Stimulated activated naive CD8-positive, alpha-beta T cell treated with anti-CD3 and anti-CD28 coated beads, Interleukin-15, amount 100 ng/mL, for 72 hours (primary cell): Measurements from ENCODE around the gene RASAL2.

Source experiments
- ATAC-seq: fragments of 150-1000 bp; cut with Tn5 transposase; 2 replicates; pipeline ENCODE4 v1.10.0; 2021; ENCODE audit warnings: mild to moderate bottlenecking, moderate library complexity
- DNase-seq, 2 donors: peaks; one replicate each; pipeline ENCODE4 v3.0.0; 2021 to 2022
- H3K27ac Mint-ChIP-seq, 2 donors: one replicate each; pipeline ENCODE4 v1.8.0; 2022; ENCODE audit warnings: mild to moderate bottlenecking in 2 of 2, mixed read lengths in 2 of 2, moderate library complexity in 2 of 2
- H3K27me3 Mint-ChIP-seq: one replicate; pipeline ENCODE4 v1.8.0; 2022; ENCODE audit warnings: mixed read lengths
- H3K4me1 Mint-ChIP-seq: one replicate; pipeline ENCODE4 v1.8.0; 2022; ENCODE audit warnings: mild to moderate bottlenecking, mixed read lengths
- H3K4me3 Mint-ChIP-seq, 2 donors: one replicate each; pipeline ENCODE4 v1.8.0; 2022; ENCODE audit warnings: mild to moderate bottlenecking in 2 of 2, mixed read lengths in 2 of 2, moderate library complexity in 1 of 2
- H3K9me3 Mint-ChIP-seq, 2 donors: one replicate each; pipeline ENCODE4 v1.8.0; 2022; ENCODE audit warnings: mixed read lengths in 2 of 2

Gene RASAL2

GRCh38 chr1:178121883-178122282 is 28.0 kb downstream of the RASAL2 start:
- no peak overlapping the region for H3K27ac Mint-ChIP-seq
- DNase-seq (no peak), ATAC-seq (no peak)
- no peaks in the 10 kb centered on the region for H3K4me1 Mint-ChIP-seq
- H3K9me3 Mint-ChIP-seq = no peaks in the 10 kb centered on the region
- no peak overlapping the region for H3K4me3 Mint-ChIP-seq
- H3K27me3 Mint-ChIP-seq = no peaks in the 10 kb centered on the region

GRCh38 chr1:178122283-178122682 is 28.4 kb downstream of the RASAL2 start:
- no peaks in the 10 kb centered on the region for H3K27me3 Mint-ChIP-seq
- H3K9me3 Mint-ChIP-seq = no peaks in the 10 kb centered on the region
- no peaks in the 10 kb centered on the region for H3K4me1 Mint-ChIP-seq
- ATAC-seq = no peak
- no peak overlapping the region for H3K27ac Mint-ChIP-seq
- no peak for DNase-seq
- no peak overlapping the region for H3K4me3 Mint-ChIP-seq

GRCh38 chr1:178124115-178124514 is 30.2 kb downstream of the RASAL2 start:
- H3K9me3 Mint-ChIP-seq = no peaks in the 10 kb centered on the region
- ATAC-seq (no peak), DNase-seq (no peak)
- no peaks in the 10 kb centered on the region for H3K4me1 Mint-ChIP-seq
- H3K27me3 Mint-ChIP-seq = no peaks in the 10 kb centered on the region
- no peak overlapping the region for H3K4me3 Mint-ChIP-seq
- no peak overlapping the region for H3K27ac Mint-ChIP-seq

GRCh38 chr1:178126261-178126660 is 32.4 kb downstream of the RASAL2 start:
- Mint-ChIP-seq H3K27ac (no peak overlapping the region), H3K4me3 (no peak overlapping the region), H3K27me3 (no peaks in the 10 kb centered on the region), H3K9me3 (no peaks in the 10 kb centered on the region), H3K4me1 (no peaks in the 10 kb centered on the region)
- ATAC-seq (no peak), DNase-seq (no peak)

- H3K9me3 Mint-ChIP-seq = no peaks in the 10 kb centered on the region
- no peak overlapping the region for H3K27ac Mint-ChIP-seq
- H3K4me1 Mint-ChIP-seq = no peaks in the 10 kb centered on the region
- DNase-seq = no peak
- no peaks in the 10 kb centered on the region for H3K27me3 Mint-ChIP-seq
- H3K4me3 Mint-ChIP-seq = no peak overlapping the region
- no peak for ATAC-seq
These were observed 32.9 kb downstream of the RASAL2 start for GRCh38 chr1:178126741-178127185.

- Mint-ChIP-seq H3K4me3 (no peak overlapping the region), H3K9me3 (no peaks in the 10 kb centered on the region), H3K27me3 (no peaks in the 10 kb centered on the region), H3K27ac (no peak overlapping the region), H3K4me1 (no peaks in the 10 kb centered on the region)
- DNase-seq = no peak
- no peak for ATAC-seq
These were observed 33.7 kb downstream of the RASAL2 start for GRCh38 chr1:178127482-178128191.

- ATAC-seq (no peak), DNase-seq (no peak)
- peaks cover 4 to 7% of the 10 kb centered on the region in 2 donors for H3K9me3 Mint-ChIP-seq
- H3K4me1 Mint-ChIP-seq = no peaks in the 10 kb centered on the region
- H3K27me3 Mint-ChIP-seq = no peaks in the 10 kb centered on the region
- no peak overlapping the region for H3K4me3 Mint-ChIP-seq
- no peak overlapping the region for H3K27ac Mint-ChIP-seq
These were observed 39.5 kb downstream of the RASAL2 start for GRCh38 chr1:178133239-178133989.

- ATAC-seq = no peak
These were observed 40.2 kb downstream of the RASAL2 start for GRCh38 chr1:178134061-178134460.

GRCh38 chr1:178137238-178137637 is 43.3 kb downstream of the RASAL2 start:
- no peak overlapping the region for H3K4me3 Mint-ChIP-seq
- ATAC-seq = no peak
- no peak overlapping the region for H3K27ac Mint-ChIP-seq
- H3K9me3 Mint-ChIP-seq = peaks cover 4 to 26% of the 10 kb centered on the region in 2 donors
- no peaks in the 10 kb centered on the region for H3K4me1 Mint-ChIP-seq
- no peaks in the 10 kb centered on the region for H3K27me3 Mint-ChIP-seq
- DNase-seq = no peak

More at GRCh38 chr1:178134061-178134460, 40.2 kb downstream of the RASAL2 start:
- no peak for DNase-seq
- no peaks in the 10 kb centered on the region for H3K27me3 Mint-ChIP-seq
- H3K4me1 Mint-ChIP-seq = no peaks in the 10 kb centered on the region
- H3K27ac Mint-ChIP-seq = no peak overlapping the region
- no peak overlapping the region for H3K4me3 Mint-ChIP-seq
- H3K9me3 Mint-ChIP-seq = peaks cover 4 to 7% of the 10 kb centered on the region in 2 donors

GRCh38 chr1:178142806-178143205 is 48.9 kb downstream of the RASAL2 start:
- Mint-ChIP-seq H3K27ac (no peak overlapping the region), H3K4me3 (no peak overlapping the region), H3K4me1 (no peaks in the 10 kb centered on the region), H3K9me3 (peaks cover 0 to 23% of the 10 kb centered on the region in 2 donors), H3K27me3 (no peaks in the 10 kb centered on the region)
- ATAC-seq (no peak), DNase-seq (no peak)

- DNase-seq (no peak), ATAC-seq (no peak)
- Mint-ChIP-seq H3K4me3 (no peak overlapping the region), H3K27ac (no peak overlapping the region), H3K9me3 (peaks cover 0 to 23% of the 10 kb centered on the region in 2 donors), H3K27me3 (no peaks in the 10 kb centered on the region), H3K4me1 (no peaks in the 10 kb centered on the region)
These were observed 50.1 kb downstream of the RASAL2 start for GRCh38 chr1:178143730-178144690.

- DNase-seq (no peak), ATAC-seq (no peak)
- no peaks in the 10 kb centered on the region for H3K27me3 Mint-ChIP-seq
- H3K4me1 Mint-ChIP-seq = no peaks in the 10 kb centered on the region
- no peak overlapping the region for H3K27ac Mint-ChIP-seq
- no peak overlapping the region for H3K4me3 Mint-ChIP-seq
- peaks cover 0 to 19% of the 10 kb centered on the region in 2 donors for H3K9me3 Mint-ChIP-seq
These were observed 51.7 kb downstream of the RASAL2 start for GRCh38 chr1:178145605-178146004.

- Mint-ChIP-seq H3K27ac (no peak overlapping the region), H3K4me1 (no peaks in the 10 kb centered on the region), H3K9me3 (peaks cover 0 to 12% of the 10 kb centered on the region in 2 donors), H3K27me3 (no peaks in the 10 kb centered on the region), H3K4me3 (no peak overlapping the region)
- ATAC-seq (no peak), DNase-seq (no peak)
These were observed 52.5 kb downstream of the RASAL2 start for GRCh38 chr1:178146436-178146835.

- no peaks in the 10 kb centered on the region for H3K27me3 Mint-ChIP-seq
- no peak overlapping the region for H3K4me3 Mint-ChIP-seq
- ATAC-seq (no peak), DNase-seq (no peak)
- H3K27ac Mint-ChIP-seq = no peak overlapping the region
- no peaks in the 10 kb centered on the region for H3K9me3 Mint-ChIP-seq
- no peaks in the 10 kb centered on the region for H3K4me1 Mint-ChIP-seq
These were observed 56.7 kb downstream of the RASAL2 start for GRCh38 chr1:178150610-178151009.

GRCh38 chr1:178151831-178152230 is 57.9 kb downstream of the RASAL2 start:
- DNase-seq = no peak
- Mint-ChIP-seq H3K27me3 (no peaks in the 10 kb centered on the region), H3K9me3 (no peaks in the 10 kb centered on the region), H3K4me1 (no peaks in the 10 kb centered on the region), H3K4me3 (no peak overlapping the region), H3K27ac (no peak overlapping the region)
- ATAC-seq = no peak
